ENCODE results near the gene POP7. TPM values are rescaled to one million over a fixed set of nuclear protein-coding genes. Genes with fewer than 3 reads are reported as not detected.

POP7 gene
- total and polyA plus RNA-seq, 2 of the 4 experiments (the other 2 are of a cell fraction): 14.9 to 38.0 TPM

DNA sequence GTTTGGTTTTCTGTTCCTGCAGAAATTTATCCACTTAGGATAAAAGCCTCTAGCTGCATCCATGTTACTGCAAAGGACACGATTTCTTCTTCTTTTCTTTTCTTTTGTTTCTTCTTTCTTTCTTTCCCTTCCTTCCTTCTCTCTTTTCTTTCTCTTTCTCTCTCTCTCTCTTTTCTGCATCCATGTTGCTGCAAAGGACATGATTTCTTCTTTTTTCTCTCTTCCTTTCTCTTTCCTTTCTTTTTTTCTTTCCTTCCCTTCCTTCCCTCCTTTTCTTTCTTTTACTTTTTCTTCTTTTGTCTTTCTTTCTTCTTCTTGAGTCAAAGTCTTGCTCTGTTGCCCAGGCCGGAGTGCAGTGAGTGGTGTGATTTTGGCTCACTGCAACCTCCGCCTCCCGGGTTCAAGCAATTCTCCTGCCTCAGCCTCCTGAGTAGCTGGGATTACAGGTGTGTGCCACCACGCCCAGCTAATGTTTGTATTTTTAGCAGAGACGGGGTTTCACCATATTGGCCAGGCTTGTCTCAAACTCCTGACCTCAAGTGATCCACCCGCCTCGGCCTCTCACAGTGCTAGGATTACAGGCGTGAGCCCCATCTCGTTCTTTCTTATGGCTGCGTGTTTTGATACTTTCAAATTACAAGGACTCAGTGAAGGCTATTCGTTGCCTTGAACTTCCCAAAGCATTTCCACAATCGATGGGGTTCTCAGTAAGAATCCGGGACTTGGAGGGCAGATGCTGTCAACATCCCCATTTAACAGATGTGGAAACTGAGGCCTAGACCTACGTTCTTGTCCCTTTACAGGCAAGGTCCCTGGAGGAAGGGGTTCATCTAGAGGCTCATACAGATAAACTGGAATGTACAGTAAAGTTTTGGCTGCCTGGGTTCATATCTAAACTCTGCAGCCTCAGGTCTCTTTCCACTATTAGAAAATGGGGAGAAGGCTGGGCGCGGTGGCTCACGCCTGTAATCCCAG lies 34.3 kb upstream of the POP7 start:
- Histone ChIP-seq H3K18ac (ENCODE audit: low read depth, low read length) (no peak overlapping the region), H4K20me1 (ENCODE audit: insufficient read depth, low read length) (peaks cover 18% of the 10 kb centered on the region)
- POLR2A ChIA-PET (ENCODE audit: unreplicated experiment): no interaction called here

More for the DNA sequence above, 34.3 kb upstream of the POP7 start:
- no peak overlapping the region for H4K5ac ChIP-seq (ENCODE audit: low read depth, low read length)
- no peak for ATAC-seq (ENCODE audit: low read depth)
- no peak overlapping the region for H2BK5ac ChIP-seq (ENCODE audit: low read depth, low read length, poor library complexity, severe bottlenecking)
- H3K4me1 ChIP-seq (ENCODE audit: control insufficient read depth, insufficient read depth, low read length): peaks cover 4% of the 10 kb centered on the region; the same call in 1 of the 2 replicates
- in situ Hi-C loops (cut with MboI; ENCODE audit: low sequenced_read_pairs) (loop anchor here (10.0 kb wide), 1 partner anchor 197 kb away; the partner anchor contains the start of gene TSC22D4), dilution Hi-C loops (cut with HindIII; ENCODE audit: low sequenced_read_pairs, unreplicated experiment) (no loop called here), intact Hi-C loops (cut with micrococcal nuclease) (loop anchor here (2.0 kb wide), 2 partner anchors 59 to 69 kb away; partner anchors contain the start of genes MOSPD3 and PCOLCE)
- no peak overlapping the region for H2AK9ac ChIP-seq (replicated peaks; ENCODE audit: low read depth, low read length, poor library complexity)
- H3K27ac ChIP-seq (ENCODE audit: insufficient read depth, low read length): no peak overlapping the region
- H3K27me3 ChIP-seq (ENCODE audit: control insufficient read depth, insufficient read depth, low read length): no peaks in the 10 kb centered on the region; the same call in 1 of the 2 replicates
- H3K4me2 ChIP-seq (ENCODE audit: low read depth, low read length): no peak overlapping the region
- H3K9me1 ChIP-seq (ENCODE audit: insufficient read depth, low read length): 0 out of 2 replicates have a peak, but pooled peaks cover 2% of the 10 kb centered on the region
- no peak overlapping the region for H2BK20ac ChIP-seq (ENCODE audit: low read depth, low read length)
- H2AK5ac ChIP-seq (ENCODE audit: low read depth, low read length): no peak overlapping the region
- H3K4me3 ChIP-seq (ENCODE audit: insufficient read depth, low read depth, low read length): no peak overlapping the region
- H2BK120ac ChIP-seq (ENCODE audit: low read depth, low read length): no peak overlapping the region
- no peak overlapping the region for H2BK15ac ChIP-seq (ENCODE audit: low read depth, low read length)
- H4K8ac ChIP-seq (ENCODE audit: low read depth in 2 of 2, low read length in 2 of 2): no peak overlapping the region
- H3K79me1 ChIP-seq (ENCODE audit: low read depth in 1 of 2, low read length in 2 of 2): peaks cover 1 to 11% of the 10 kb centered on the region in 2 experiments; a peak in 3 of 4 replicates
- peaks cover 1% of the 10 kb centered on the region; the same call in 1 of the 2 replicates for H3K36me3 ChIP-seq (ENCODE audit: control insufficient read depth, insufficient read depth, low read length)
- no peak overlapping the region for H3K23ac ChIP-seq (ENCODE audit: low read depth, low read length)
- no peak overlapping the region for H3K14ac ChIP-seq (replicated peaks; ENCODE audit: low read depth, low read length)
- no peak overlapping the region for H3K56ac ChIP-seq (ENCODE audit: extremely low read depth, insufficient read depth, low read length)
- TF ChIP-seq RCOR1 (IDR thresholded peaks at IDR 0.05; ENCODE audit: insufficient replicate concordance, low read length) (no peak), CHD1 (IDR thresholded peaks at IDR 0.05; ENCODE audit: low read depth, low read length) (no peak)
- CTCF ChIA-PET: interaction anchor here (0.6 kb wide), 1 partner anchor 14 kb away, joined by 3 read pairs; no protein-coding TSS in a partner anchor
- no TSS peak for BruUV-seq (replicated peaks)
- no peak overlapping the region for H3K4ac ChIP-seq (ENCODE audit: low read depth, low read length)
- 89% methylated on average over 9 of the region's 18 CpGs; no CpG with 5 or more reads in 1 of the 2 experiments for WGBS, 2 experiments (ENCODE audit: extremely low coverage in 2 of 2, insufficient read length in 1 of 2)
- DNase-seq: no peak
- H2AFZ ChIP-seq (replicated peaks; ENCODE audit: low read length, poor library complexity): no peak overlapping the region
- no peak overlapping the region for H4K91ac ChIP-seq (ENCODE audit: insufficient read depth, low read depth, low read length)
- H3K9me3 ChIP-seq (ENCODE audit: control insufficient read depth, insufficient read depth, low read length): no peaks in the 10 kb centered on the region
- no peak overlapping the region for H3K9ac ChIP-seq (ENCODE audit: low read depth, low read length)

Measured in IMR-90 (cell line).